ENCODE data around the gene CD200R1. TPM values are rescaled to one million over a fixed set of nuclear protein-coding genes. Genes with fewer than 3 reads are reported as not detected.

CD200R1 gene
- total RNA-seq, 4 donors from 2014 or later, result 0.75 to 2.1 (median 0.99) TPM

DNA sequence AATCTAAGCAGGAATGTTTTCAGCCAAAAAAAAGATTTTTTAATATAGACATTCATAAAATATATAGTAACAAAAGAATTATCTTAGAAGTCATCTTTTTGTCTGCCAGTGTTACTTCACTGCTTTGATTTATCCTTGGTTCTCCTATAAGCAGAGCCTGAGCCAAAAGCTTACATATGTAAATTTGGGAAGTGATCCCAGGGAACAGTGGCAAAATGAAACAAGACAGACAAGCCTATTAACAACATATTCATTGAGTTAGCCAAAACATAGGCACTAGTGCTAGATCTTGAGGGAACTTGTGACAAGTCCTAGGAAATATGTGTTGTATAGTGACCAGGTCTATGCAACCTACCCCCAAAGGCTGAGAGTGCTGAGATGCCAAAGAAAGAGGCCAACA, 27.1 kb upstream of the CD200R1 start:
- intact Hi-C loops (cut with DNase I), result no loop called here
- Histone ChIP-seq H3K4me3 (replicated peaks in 1 of 3) (no peak overlapping the region), H3K4me1 (peaks cover 3 to 14% of the 10 kb centered on the region in 2 donors), H3K36me3 (peaks cover 12 to 20% of the 10 kb centered on the region in 2 donors), H3K27me3 (no peaks in the 10 kb centered on the region), H3K27ac (peak overlapping the region in 2 of 3 donors; percentile 46 to 48), H3K9me3 (no peaks in the 10 kb centered on the region)
- TF ChIP-seq, protein P1, sequence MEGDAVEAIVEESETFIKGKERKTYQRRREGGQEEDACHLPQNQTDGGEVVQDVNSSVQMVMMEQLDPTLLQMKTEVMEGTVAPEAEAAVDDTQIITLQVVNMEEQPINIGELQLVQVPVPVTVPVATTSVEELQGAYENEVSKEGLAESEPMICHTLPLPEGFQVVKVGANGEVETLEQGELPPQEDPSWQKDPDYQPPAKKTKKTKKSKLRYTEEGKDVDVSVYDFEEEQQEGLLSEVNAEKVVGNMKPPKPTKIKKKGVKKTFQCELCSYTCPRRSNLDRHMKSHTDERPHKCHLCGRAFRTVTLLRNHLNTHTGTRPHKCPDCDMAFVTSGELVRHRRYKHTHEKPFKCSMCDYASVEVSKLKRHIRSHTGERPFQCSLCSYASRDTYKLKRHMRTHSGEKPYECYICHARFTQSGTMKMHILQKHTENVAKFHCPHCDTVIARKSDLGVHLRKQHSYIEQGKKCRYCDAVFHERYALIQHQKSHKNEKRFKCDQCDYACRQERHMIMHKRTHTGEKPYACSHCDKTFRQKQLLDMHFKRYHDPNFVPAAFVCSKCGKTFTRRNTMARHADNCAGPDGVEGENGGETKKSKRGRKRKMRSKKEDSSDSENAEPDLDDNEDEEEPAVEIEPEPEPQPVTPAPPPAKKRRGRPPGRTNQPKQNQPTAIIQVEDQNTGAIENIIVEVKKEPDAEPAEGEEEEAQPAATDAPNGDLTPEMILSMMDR (IDR thresholded peaks at IDR 0.05), result no peak
- no peak for TF ChIP-seq POLR2A (IDR thresholded peaks at IDR 0.05)
- no peak for DNase-seq

DNA sequence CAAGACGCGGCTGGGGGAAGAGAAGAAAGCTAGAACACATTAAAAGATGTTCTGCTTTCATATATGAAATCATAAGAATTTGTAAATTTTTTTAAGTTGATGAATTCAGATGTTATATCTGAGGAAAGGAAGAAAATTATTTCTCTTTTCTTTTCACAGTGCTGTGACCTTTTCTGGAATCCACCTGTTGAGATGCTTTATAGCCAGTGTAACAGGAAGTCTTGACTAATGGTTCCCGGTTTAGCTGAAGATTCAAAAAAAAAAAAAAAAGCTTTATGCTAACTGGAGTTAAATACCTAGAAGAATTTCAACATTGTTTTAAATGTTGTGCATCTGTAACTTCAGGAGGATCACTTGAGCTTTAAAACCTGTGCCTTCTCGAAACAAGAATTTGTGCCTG, 25.8 kb upstream of the CD200R1 start:
- H3K27me3 ChIP-seq, result no peaks in the 10 kb centered on the region
- peaks cover 7 to 11% of the 10 kb centered on the region in 2 donors for H3K36me3 ChIP-seq
- TF ChIP-seq, protein P1 (IDR thresholded peaks at IDR 0.05), result no peak
- no peak for TF ChIP-seq POLR2A (IDR thresholded peaks at IDR 0.05)
- no peak overlapping the region for H3K4me3 ChIP-seq (replicated peaks in 1 of 3)
- intact Hi-C loops (cut with DNase I), result no loop called here
- H3K4me1 ChIP-seq, result peaks cover 3 to 14% of the 10 kb centered on the region in 2 donors
- peak overlapping the region; percentile 18 to 48 (median 46) for H3K27ac ChIP-seq
- H3K9me3 ChIP-seq, result no peaks in the 10 kb centered on the region
- DNase-seq, result no peak
- 59 to 64% methylated on average over 4 of the region's 4 CpGs for WGBS, 2 donors

DNA sequence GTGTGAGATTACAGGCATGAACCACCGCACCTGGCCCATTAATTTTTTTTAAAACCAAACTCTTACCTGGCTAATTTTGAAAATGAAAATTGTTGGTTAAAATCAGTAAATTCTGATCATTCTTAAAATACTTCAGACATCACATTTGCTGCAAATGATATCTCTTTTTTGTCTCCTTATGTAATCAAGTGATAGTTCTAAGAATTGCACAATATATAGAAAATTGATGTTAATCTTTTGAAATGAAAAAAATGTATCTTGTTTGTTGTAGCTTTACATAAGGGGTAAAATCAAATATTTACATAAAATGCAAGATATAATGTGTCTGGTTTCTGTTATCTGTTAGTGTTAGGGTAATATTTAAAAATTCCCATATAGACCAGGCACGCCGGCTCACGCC, 20.9 kb upstream of the CD200R1 start:
- intact Hi-C loops (cut with DNase I), result no loop called here
- WGBS, 2 donors, result 97% methylated on average over 4 of the region's 4 CpGs
- no peak overlapping the region for H3K27ac ChIP-seq
- H3K4me3 ChIP-seq (replicated peaks in 1 of 3), result no peak overlapping the region
- peaks cover 12 to 19% of the 10 kb centered on the region in 2 donors for H3K4me1 ChIP-seq
- TF ChIP-seq, protein P1 (IDR thresholded peaks at IDR 0.05), result no peak
- TF ChIP-seq POLR2A (IDR thresholded peaks at IDR 0.05), result no peak
- H3K36me3 ChIP-seq, result no peaks in the 10 kb centered on the region
- H3K9me3 ChIP-seq, result no peaks in the 10 kb centered on the region
- no peaks in the 10 kb centered on the region for H3K27me3 ChIP-seq
- DNase-seq, result no peak

DNA sequence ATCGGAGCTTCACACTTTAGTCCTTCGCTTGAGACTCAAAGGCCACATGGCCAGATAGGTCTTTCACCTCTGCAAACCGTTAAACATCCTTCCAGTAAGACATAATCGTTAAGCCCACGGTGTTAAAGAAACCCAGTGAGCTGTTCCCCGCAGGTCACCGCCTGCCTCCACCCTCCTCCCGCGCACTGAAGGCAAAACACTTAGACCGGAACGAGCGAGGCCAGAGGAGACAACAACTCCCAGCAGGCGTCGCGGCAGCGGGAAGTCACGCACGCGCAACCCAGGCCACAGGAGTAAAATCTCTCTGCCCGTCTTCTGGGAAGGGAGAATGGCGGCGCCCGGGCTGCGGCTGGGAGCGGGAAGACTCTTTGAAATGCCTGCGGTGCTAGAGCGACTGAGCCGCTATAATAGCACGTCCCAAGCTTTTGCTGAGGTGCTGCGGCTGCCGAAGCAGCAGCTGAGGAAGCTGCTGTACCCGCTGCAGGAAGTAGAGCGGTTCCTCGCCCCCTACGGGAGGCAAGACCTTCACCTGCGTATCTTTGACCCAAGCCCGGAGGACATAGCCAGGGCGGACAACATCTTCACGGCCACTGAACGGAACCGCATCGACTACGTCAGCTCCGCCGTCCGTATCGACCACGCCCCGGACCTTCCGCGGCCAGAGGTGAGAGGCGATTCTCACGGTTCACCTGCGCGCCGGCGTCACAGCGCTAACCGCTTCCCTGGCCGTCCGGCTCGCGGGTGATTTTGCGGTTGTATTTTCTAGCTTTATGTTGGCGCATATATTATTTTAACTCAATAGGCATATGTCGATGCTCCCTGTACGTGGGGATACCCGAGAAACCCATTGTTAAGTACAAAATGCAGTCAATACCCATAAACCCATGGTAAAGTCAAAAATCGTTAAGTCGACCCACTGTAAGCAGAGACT, 16.0 kb upstream of the CD200R1 start, which contains the start of gene GTPBP8:
Gene GTPBP8 (plus strand): TSS at position 313 of the 931 bp plus-strand sequence. CDS start 16 bp downstream, at position 329.
- peak within 1 kb of the TSS; percentile 94 to 98 (median 94) for H3K27ac ChIP-seq
- no peaks in the 10 kb centered on the region for H3K36me3 ChIP-seq
- DNase-seq, result peak; percentile 94 to 95
- intact Hi-C loops (cut with DNase I), result no loop called here
- no peaks in the 10 kb centered on the region for H3K9me3 ChIP-seq
- peaks cover 12 to 23% of the 10 kb centered on the region in 2 donors for H3K4me1 ChIP-seq
- H3K4me3 ChIP-seq (replicated peaks in 1 of 3), result peak within 1 kb of the TSS; percentile 11 to 75 (median 72)
- peak; percentile 45 to 96 for TF ChIP-seq POLR2A (IDR thresholded peaks at IDR 0.05)
- TF ChIP-seq, protein P1 (IDR thresholded peaks at IDR 0.05), result peak in 2 of 6 experiments; percentile 4 to 22
- no peaks in the 10 kb centered on the region for H3K27me3 ChIP-seq
- 1% methylated on average over 41 to 64 of the region's 70 CpGs for WGBS, 2 donors
